Caco-2 (cell line): ENCODE measurements around the gene CD200R1L. TPM values are rescaled to one million over a fixed set of nuclear protein-coding genes. Genes with fewer than 3 reads are reported as not detected.

ENCODE experiments used
- BruUV-seq: library from RNA; stranded (reverse); fragments of 400-500 nt; replicated peaks from 2 replicates; lab custom pipeline; 2021; lab: Mats Ljungman, UMichigan
- CTCF ChIA-PET: fragments of 300-600 bp; sonication (Branson Sonifier 250); formaldehyde crosslinking; loops from one replicate; lab custom pipeline; 2022; ENCODE audit warnings: antibody characterized with exemption; lab: Charles Lee
- POLR2A ChIA-PET: fragments of 300-600 bp; sonication (Branson Sonifier 250); formaldehyde crosslinking; loops from one replicate; lab custom pipeline; 2022; ENCODE audit warnings: antibody characterized with exemption; lab: Charles Lee
- DNase-seq, 2 experiments: peaks; one replicate each; pipeline versions ENCODE4 v3.0.0 to v3.0.0-alpha.2; 2020 to 2022
- H3K27me3 ChIP-seq: replicated peaks from 2 replicates; pipeline ENCODE4 v1.6.0; 2011; ENCODE audit warnings: low read length; ENCODE audit not compliant: control insufficient read depth, insufficient read depth
- H3K36me3 ChIP-seq: 2 replicates; pipeline ENCODE4 v1.5.1; 2011; ENCODE audit warnings: low read length; ENCODE audit not compliant: control insufficient read depth, insufficient read depth
- H3K4me1 ChIP-seq: fragments of 250-450 bp; sonication (Bioruptor Pico); 2 replicates; pipeline ENCODE4 v1.5.1; 2020; ENCODE audit warnings: mild to moderate bottlenecking
- H3K4me3 ChIP-seq: 2 replicates; pipeline ENCODE4 v1.5.1; 2011; ENCODE audit warnings: low read depth, mild to moderate bottlenecking, control low read depth, low read length
- H3K9me3 ChIP-seq: fragments of 250-450 bp; sonication (Bioruptor Pico); 2 replicates; pipeline ENCODE4 v1.5.1; 2020; ENCODE audit warnings: mild to moderate bottlenecking, moderate library complexity
- H3K27ac Mint-ChIP-seq: one replicate; pipeline ENCODE4 v1.8.0; 2022; ENCODE audit warnings: mixed read lengths; ENCODE audit not compliant: unreplicated experiment
- H3K27me3 Mint-ChIP-seq: one replicate; pipeline ENCODE4 v1.8.0; 2022; ENCODE audit warnings: mixed read lengths; ENCODE audit not compliant: insufficient read depth, unreplicated experiment
- H3K36me3 Mint-ChIP-seq: one replicate; pipeline ENCODE4 v1.8.0; 2022; ENCODE audit warnings: mild to moderate bottlenecking, mixed read lengths; ENCODE audit not compliant: insufficient read depth, unreplicated experiment
- H3K4me1 Mint-ChIP-seq: one replicate; pipeline ENCODE4 v1.8.0; 2022; ENCODE audit warnings: low read depth, mixed read lengths; ENCODE audit not compliant: unreplicated experiment
- H3K4me3 Mint-ChIP-seq: one replicate; pipeline ENCODE4 v1.8.0; 2022; ENCODE audit warnings: mild to moderate bottlenecking, moderate library complexity, mixed read lengths; ENCODE audit not compliant: unreplicated experiment
- H3K9me3 Mint-ChIP-seq: one replicate; pipeline ENCODE4 v1.8.0; 2022; ENCODE audit warnings: mixed read lengths; ENCODE audit not compliant: unreplicated experiment
- CTCF ChIP-seq, 2 experiments: fragments of 200-600 bp in 1 of 2; IDR thresholded peaks; 1 replicate in 1 of 2; 2 replicates in 1 of 2; pipeline versions ENCODE4 v1.5.1 to v1.8.0; 2011 to 2022; ENCODE audit warnings: antibody characterized with exemption in 1 of 2, control low read depth in 1 of 2, inconsistent platforms in 1 of 2, low read depth in 1 of 2, low read length in 1 of 2, mild to moderate bottlenecking in 1 of 2, moderate library complexity in 1 of 2; ENCODE audit not compliant: insufficient read depth in 1 of 2, severe bottlenecking in 1 of 2, unreplicated experiment in 1 of 2
- intact Hi-C: fragments of 100-400 bp; cut with micrococcal nuclease; formaldehyde crosslinking; loops from one replicate; pipeline ENCODE4 v1.10.0; 2022; ENCODE audit not compliant: unreplicated experiment
- total RNA-seq: library from RNA; stranded (reverse); gene quantifications from 2 replicates; pipeline ENCODE4 v1.2.3, GENCODE V29; 2022

CD200R1L gene
- total RNA-seq, 1 experiment from 2014 or later = not detected

GRCh38 chr3:112776000-112776399 is 70.7 kb downstream of the CD200R1L start:
- no peaks in the 10 kb centered on the region for H3K36me3 ChIP-seq
- H3K4me3 ChIP-seq = no peak overlapping the region
- CTCF ChIA-PET = interaction anchor here (0.7 kb wide), 1 partner anchor 111 kb away, joined by 3 read pairs; no protein-coding TSS in a partner anchor
- no TSS peak for BruUV-seq
- Mint-ChIP-seq H3K27me3 (no peaks in the 10 kb centered on the region), H3K4me1 (peaks cover 6% of the 10 kb centered on the region), H3K36me3 (peaks cover 5% of the 10 kb centered on the region), H3K27ac (no peak overlapping the region), H3K9me3 (no peaks in the 10 kb centered on the region), H3K4me3 (no peak overlapping the region)
- POLR2A ChIA-PET = no interaction called here
- no peaks in the 10 kb centered on the region for H3K27me3 ChIP-seq
- H3K4me1 ChIP-seq = no peaks in the 10 kb centered on the region; the same call in 1 of the 2 replicates
- H3K9me3 ChIP-seq = no peaks in the 10 kb centered on the region
- intact Hi-C loops = no loop called here
- no peak for DNase-seq
- no peak for TF ChIP-seq CTCF (IDR thresholded peaks at IDR 0.05; ENCODE audit: insufficient read depth in 1 of 2, low read depth in 1 of 2, low read length in 1 of 2, severe bottlenecking in 1 of 2, unreplicated experiment in 1 of 2)

- TF ChIP-seq CTCF (IDR thresholded peaks at IDR 0.05; ENCODE audit: insufficient read depth in 1 of 2, low read depth in 1 of 2, low read length in 1 of 2, severe bottlenecking in 1 of 2, unreplicated experiment in 1 of 2) = no peak
- Mint-ChIP-seq H3K27ac (no peak overlapping the region), H3K4me3 (no peak overlapping the region), H3K9me3 (no peaks in the 10 kb centered on the region), H3K27me3 (no peaks in the 10 kb centered on the region), H3K4me1 (peaks cover 6% of the 10 kb centered on the region), H3K36me3 (peaks cover 5% of the 10 kb centered on the region)
- CTCF ChIA-PET = no interaction called here
- Histone ChIP-seq H3K4me3 (no peak overlapping the region), H3K27me3 (no peaks in the 10 kb centered on the region), H3K9me3 (no peaks in the 10 kb centered on the region), H3K36me3 (no peaks in the 10 kb centered on the region), H3K4me1 (no peaks in the 10 kb centered on the region; the same call in 1 of the 2 replicates)
- DNase-seq = no peak
- POLR2A ChIA-PET = no interaction called here
- intact Hi-C loops = no loop called here
- BruUV-seq = no TSS peak
Observed at GRCh38 chr3:112775011-112775742, 71.5 kb downstream of the CD200R1L start.

- BruUV-seq = no TSS peak
- no peaks in the 10 kb centered on the region for H3K27me3 Mint-ChIP-seq
- DNase-seq = no peak
- Histone ChIP-seq H3K4me1 (no peaks in the 10 kb centered on the region; the same call in 1 of the 2 replicates), H3K4me3 (no peak overlapping the region), H3K9me3 (no peaks in the 10 kb centered on the region), H3K27me3 (no peaks in the 10 kb centered on the region), H3K36me3 (no peaks in the 10 kb centered on the region)
- H3K4me1 Mint-ChIP-seq = peaks cover 6% of the 10 kb centered on the region
- no peak overlapping the region for H3K4me3 Mint-ChIP-seq
- POLR2A ChIA-PET = no interaction called here
- H3K36me3 Mint-ChIP-seq = peaks cover 5% of the 10 kb centered on the region
- intact Hi-C loops = no loop called here
- H3K27ac Mint-ChIP-seq = no peak overlapping the region
- no peak for TF ChIP-seq CTCF (IDR thresholded peaks at IDR 0.05; ENCODE audit: insufficient read depth in 1 of 2, low read depth in 1 of 2, low read length in 1 of 2, severe bottlenecking in 1 of 2, unreplicated experiment in 1 of 2)
- CTCF ChIA-PET = no interaction called here
- no peaks in the 10 kb centered on the region for H3K9me3 Mint-ChIP-seq
Observed at GRCh38 chr3:112774293-112774926, 72.3 kb downstream of the CD200R1L start.
